GM21737 (cell line): Measurements from ENCODE around the gene CEBPE.
"Not testable (repeated sequence)": the region's sequence is repeated elsewhere in the genome, so short reads cannot be mapped to it uniquely, and the experiment has no call there.

Experiments used
- ATAC-seq: cut with Tn5 transposase; IDR thresholded peaks from one replicate; pipeline ENCODE4 v1.9.1; 2021; ENCODE audit warnings: mild to moderate bottlenecking, moderate library complexity; ENCODE audit not compliant: unreplicated experiment

CEBPE gene

DNA sequence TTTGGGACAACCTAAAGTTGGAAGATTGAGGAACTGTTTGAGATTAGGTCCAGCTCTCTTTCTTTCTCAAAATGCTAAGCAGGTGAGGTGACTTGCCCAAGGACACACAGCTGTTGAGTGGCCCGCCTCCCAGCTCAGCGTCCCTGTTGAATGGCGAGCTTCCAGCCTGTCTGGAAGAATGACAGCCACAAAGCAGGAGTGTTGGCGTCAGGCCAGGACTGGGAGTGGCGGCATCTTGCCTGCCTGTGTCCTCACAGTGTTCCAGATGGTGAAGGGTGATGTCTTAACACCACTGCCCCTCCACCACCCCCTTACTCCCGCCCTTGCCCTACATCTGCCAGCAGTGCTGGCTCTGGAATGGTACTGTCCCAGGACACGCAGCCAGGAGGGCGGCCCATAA is 4.4 kb upstream of the CEBPE start:
- ATAC-seq: no peak

DNA sequence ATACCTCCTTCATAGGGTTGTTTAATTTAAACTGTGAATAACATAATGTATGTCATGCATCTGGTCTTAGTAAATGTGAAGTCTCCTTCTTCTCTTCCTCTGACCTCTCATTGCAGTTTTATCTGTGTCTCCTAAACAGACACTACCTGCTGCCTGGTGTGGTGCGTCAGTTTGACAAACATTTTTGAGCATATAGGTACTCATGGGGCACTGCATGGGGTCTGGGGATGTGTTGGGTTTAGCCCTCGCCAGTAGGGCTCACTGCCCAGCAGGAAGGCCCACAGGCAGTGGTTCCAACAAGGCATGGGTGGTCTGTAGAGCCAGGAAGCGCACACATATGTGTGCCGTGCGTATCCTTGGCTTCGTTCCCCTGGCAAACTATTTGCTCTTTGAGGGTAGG is 3.0 kb upstream of the CEBPE start:
- ATAC-seq: no peak

DNA sequence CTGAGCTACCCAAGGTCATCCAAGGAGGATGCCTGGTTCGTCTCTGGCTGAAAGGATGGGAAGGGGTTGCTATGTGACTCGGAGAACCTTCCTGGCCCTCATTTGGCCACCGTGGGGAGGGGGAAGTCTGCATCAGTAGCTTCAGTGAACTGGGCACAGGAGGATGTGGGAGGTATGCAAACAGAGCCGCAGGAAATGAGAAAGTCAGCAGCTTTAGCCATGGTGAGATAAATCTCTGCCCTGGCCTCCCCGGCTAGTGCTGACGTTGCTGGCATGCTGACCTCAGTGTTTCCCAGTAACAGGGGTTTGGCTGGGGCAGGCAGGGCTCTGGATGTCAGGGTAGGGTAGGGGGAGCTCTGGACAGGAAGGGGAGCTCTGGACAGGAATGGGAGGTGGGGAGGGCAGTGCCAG is 2.3 kb upstream of the CEBPE start:
- ATAC-seq: peak; percentile 51

DNA sequence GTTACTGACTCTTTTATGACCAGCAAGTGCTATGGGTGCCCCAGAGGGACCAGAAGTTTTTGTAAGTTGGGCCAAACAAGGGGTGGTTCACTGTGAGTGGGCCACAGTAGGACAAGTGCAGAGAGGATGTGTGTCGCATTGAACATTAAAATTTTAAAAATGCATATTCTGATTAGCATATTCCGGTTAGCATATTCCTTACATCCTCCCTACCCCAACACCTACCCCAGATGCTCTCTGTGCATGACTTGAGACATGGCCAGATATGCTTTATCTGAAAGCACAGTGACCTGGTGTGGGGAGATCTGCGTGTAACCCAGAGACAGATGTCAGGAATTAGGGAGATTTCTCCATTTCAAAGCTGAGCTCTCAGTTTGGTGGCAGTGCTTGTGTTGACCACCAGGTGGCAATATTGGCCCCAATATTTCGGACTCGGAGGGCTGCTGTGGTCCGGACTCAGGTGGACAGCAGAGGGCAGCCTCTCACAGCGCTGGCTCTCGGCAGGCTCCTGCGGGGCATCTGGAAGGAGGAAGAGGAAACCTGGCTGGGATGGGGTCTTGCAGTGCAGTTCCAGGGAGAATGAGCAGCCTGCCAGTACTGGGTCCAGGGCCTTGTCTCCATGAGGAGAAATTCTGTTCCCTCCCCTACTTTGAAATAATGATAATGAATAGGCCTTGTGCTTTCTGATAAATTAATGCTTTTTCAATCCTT is 1.6 kb upstream of the CEBPE start:
- peak; percentile 70 for ATAC-seq

DNA sequence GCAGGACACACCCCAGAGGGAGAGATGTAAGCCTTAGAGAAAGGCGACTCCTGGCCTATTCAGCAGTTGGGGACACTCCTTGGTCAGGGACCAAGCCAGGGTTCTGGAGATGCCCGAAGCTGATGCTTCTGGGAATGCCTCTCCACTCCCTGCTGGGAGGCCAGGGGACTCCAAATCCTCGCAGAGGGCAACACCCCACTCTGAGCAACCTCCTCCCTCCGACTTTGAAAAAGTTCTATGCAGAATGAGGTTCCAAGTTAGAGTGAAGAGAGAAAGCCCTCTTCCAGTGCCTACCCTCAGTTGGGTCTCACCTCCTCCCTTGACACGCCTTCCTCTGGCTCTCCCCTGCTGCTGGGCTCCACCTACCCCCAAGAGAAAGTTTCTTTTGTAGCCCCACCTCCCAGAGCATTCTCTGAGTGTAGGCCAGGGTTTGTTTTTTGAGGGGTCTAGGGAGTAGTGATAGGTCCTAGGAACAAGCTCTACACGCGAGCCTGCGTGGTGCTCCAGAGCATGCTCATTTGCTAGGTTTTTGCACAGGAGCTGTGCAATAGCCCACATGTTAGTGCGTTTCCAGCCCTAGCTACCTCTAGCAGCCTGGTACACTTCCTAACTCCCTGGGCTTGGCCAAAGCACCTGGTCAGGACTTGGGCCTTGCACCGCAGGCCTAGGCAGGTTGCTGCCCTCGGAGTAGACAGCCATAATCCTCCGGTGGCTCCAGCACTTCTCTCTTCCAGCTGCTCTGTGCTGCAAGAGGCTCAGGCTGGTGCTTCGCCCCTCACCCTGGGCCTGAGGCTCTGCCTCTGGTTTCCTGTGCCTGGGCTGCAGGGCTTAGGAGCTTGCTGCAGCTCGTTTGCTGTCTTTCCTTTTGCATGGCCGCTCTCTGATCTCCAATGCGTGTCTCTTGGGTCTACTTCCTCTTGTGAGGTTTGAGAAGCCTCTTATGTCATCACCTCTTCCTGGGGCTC is 590 bp upstream of the CEBPE start:
- no peak for ATAC-seq

DNA sequence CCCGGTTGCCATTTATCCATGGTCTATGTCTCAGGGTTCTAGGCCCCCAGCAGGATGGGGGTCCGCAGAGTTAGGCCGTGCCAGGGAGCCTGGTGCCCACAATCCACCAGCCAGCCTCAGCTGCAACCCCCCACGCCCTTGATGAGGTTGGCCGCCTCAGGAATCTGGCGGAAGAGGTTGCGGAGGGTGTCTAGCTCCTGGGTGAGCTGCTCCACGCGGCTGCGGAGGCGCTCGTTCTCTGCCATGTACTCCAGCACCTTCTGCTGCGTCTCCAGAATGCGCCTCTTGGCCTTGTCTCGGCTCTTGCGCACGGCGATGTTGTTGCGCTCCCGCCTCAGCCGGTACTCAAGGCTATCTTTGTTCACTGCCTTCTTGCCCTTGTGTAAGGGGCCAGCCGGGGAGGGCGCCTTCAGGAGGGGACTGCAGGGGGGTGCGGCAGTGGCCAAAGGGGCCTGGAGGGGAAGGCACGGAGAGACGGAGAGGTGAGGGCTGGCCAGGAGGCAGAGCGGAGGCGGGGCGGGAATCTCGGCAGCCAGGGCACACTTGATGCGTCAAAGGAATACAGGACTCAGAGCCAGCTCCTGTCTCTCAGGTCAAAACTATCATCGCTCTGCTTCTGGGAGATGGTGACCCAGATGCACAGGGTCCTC is 1.6 kb downstream of the CEBPE start:
- no peak for ATAC-seq

DNA sequence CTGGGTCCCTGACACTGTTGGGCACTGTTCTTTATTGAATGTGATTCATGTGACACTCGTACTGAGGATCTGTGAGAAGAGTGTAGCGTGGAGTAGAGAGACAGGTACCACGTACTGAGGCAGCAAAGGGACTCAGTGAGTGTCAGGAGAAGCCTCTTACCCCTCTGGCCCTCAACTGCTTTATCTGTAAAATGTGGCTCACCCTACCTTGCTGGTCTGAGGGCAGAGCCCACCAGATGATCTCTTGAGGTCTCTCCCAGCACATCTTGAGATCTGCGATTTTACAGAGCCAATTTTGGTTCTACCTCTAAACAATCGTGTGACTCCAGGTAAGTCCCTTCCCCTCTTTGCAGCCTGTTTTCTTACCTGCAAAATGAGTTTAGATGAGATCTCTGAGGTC is 3.1 kb downstream of the CEBPE start:
- ATAC-seq: no peak

DNA sequence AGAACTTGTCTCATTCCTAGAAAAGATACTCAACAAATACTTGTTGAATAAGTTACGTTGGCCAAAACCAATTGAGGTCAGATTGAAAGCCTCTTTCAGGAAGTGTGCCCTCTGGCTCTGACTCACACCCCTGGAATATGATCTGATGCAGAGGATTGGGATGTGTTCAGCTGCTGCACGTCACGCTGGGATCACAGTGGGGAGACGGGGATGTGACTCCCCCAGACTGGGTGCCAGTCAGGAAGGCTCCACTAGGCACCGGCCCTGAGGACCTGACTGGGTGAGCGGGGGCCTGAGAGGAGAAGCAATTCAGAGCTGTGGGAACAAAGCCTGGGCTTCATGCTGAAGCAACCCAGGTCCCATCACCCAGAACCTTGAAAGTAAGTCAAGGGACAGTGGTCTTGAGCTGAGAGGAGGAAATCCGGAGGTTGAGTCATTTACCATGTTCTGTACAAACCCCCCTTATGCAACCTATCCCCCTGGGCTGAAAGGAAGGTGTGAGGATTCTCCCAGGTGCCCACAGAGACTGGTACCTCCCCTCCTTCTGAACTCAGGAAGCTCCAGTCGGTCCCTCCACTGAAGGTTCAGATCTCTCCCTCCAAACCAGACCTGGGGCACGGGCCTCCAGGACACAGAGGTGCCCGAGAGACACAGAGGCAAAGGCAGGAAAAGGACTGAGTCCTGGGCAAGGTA is 3.9 kb downstream of the CEBPE start:
- ATAC-seq: no peak

DNA sequence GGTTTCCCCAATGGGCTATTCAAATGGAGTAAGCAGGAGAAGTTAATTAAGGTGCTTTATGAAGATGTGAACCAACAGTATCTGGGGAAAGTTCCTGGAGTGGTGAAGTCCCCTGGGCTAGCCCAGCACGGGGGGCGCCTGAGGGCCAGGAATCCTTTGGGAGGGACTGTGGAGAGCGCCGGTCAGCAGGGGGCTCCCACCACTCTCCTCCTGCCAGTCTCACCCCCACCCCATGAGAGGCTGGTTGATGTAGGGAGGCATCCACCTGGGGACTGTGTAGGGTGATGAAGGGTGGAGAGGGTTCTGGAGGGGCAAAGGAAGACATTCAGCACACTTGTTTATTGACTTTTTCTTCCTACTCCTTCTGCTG is 4.4 kb downstream of the CEBPE start:
- no peak for ATAC-seq

DNA sequence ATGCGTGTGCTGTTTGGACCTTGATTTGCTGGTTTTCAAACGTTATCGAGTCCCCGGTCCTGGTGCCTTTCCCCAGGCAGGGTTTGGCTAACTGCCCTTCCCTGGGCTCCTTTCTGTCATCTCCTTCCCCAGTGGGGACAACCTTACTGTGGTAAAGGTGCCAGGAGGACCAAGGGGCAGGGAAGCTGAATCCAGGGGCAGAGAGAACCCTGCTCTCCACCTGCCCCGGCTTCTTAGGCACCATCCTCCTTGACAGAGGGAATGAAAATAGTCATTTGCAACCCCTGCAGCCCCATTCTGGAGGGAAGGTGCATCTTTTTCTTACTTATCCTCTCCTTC is 5.0 kb downstream of the CEBPE start:
- ATAC-seq: no peak

DNA sequence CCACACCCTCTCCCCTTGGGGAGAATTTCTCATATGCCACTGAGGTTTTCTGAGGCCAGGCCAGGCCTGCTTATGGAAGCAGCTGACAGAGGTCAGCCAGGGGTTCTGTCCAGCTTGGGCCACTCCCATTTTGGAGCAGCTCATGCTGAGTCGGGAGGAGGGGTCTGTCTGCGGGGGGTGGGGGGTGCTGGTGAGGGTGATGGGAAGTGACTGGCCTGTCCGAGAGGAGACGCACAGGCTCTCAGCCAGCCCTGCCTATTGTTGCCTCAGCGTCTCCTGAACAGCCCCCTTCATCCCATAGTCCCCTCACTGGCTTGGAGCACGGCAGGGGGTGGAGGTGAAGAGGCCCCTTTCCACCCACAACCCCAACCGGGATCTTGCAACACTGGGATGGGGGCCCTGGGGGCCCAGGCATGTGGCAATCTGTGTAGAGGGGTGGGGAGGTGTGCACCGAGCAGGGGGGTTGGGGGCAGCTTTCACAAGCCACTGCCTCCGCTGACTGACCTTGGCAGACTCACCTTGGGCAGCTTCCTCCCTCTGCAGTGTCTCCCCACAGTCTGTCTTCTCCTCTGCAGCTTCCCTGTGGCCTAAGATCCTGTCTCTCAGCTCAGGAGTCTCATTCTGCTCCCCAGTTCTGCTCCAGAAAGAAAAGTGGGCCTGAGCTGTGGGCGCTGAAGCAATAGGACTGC is 5.5 kb downstream of the CEBPE start:
- no peak for ATAC-seq

DNA sequence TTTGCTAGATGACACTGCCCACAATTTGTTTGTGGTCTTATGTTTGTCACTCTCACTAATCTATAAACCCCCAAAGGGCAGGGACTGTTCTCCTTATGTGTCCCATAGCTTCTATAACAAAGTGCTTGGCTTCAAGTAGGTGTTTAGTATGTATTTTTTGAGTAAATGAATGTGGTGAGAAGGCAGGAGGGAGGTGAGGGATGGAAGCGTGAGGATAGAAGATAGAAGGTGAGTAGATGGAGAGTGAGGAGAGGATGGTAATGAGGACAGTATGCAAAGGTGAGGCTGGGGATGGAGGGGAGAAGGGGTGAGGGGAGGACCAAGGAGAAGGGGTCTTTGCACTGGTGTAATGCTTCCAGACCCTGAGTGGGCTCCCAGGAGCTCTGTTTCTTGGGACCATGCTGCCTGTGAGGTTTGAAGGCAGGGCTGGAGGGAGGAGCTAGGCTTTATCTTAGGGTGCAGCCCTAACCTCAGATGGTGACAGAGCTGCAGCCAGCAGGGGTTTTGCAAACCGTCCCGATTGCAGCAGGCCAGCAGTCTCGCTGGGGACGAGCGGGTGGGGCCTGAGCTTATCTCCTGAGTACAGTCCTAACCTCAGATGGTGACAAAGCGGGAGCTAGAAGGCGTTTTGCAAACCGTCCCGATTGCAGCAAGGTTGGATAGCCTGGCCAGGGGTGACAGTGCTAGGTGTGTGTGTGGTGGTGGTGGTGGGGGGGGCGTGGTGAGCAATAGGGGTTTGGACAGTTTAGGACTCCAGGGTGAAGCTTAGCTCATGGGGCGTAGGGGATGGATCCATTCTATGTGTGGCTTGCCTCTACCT is 6.5 kb downstream of the CEBPE start:
- no peak for ATAC-seq

DNA sequence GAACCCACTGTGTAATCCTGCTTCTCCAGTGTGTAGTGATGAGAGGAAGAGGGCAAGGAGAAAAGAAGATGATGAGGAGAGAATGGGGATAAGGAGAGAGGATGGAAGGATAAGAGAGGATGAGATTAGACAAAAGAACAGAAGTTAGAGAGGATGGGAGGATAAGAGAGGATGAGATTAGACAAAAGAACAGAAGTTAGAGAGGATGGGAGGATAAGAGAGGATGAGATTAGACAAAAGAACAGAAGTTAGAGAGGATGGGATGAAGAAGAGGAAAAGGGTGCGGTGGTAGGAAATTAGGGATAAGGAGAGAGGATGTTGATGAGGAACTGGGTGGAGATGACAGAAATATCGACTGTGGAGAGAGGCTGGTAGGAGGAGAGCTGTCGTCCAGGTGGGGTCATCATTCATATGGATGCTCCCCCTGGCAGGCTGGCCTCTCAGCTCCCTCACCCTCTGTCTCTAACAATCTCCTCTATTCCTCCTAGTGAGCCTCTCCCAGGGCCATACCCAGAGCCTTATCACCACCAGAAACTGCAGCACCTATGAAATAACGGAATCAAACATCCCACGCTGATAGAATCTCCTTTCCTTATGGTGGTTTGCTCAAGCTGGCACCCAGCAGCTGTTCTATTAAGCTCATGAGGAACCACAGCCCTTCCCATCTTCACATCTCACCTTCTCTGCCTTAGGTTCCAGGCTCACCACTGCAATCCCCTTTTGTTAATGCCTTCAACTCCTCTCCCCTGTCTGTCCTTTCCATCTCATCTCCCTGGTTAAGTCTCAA is 8.3 kb downstream of the CEBPE start:
- no peak for ATAC-seq

DNA sequence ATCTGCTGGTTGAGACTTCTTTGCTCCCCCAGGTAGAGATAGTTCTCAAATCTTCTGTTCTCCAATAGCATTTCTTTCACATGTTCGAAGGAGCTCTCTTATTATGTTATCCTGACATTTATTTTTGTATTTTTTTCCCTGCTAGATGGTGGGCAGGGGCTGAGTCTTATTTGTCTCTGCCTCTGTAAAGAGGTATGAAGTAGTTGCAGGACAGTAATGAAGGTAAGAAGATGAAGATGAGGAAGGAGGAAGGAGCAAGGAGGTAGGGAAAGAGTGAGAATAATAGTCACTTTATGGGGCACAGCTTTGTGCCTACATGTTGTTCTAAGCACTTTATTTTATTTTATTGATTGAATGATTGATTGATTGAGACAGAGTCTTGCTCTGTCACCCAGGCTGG is 9.3 kb downstream of the CEBPE start:
- ATAC-seq: no peak

DNA sequence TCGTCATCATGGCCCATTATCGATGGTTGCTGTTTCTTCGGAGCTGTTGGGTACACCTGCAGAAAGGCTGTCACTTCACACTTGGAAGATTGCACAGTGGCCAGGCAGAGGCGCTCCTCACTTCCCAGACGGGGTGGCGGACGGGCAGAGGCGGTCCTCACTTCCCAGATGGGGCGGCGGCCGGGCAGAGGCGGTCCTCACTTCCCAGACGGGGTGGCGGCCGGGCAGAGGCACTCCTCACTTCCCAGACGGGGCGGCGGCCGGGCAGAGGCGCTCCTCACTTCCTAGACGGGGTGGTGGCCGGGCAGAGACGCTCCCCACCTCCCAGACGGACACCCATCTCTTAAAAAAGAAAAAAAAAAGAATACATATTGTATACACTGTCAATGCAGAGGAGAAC is 10.9 kb downstream of the CEBPE start:
- ATAC-seq: not testable (repeated sequence)

DNA sequence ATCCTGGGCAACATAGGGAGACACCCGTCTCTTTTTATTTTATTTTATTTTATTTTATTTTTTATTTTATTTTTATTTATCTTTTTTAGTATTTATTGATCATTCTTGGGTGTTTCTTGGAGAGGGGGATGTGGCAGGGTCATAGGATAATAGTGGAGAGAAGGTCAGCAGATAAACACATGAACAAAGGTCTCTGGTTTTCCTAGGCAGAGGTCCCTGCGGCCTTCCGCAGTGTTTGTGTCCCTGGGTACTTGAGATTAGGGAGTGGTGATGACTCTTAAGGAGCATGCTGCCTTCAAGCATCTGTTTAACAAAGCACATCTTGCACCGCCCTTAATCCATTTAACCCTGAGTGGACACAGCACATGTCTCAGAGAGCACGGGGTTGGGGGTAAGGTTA is 11.4 kb downstream of the CEBPE start:
- not testable (repeated sequence) for ATAC-seq

DNA sequence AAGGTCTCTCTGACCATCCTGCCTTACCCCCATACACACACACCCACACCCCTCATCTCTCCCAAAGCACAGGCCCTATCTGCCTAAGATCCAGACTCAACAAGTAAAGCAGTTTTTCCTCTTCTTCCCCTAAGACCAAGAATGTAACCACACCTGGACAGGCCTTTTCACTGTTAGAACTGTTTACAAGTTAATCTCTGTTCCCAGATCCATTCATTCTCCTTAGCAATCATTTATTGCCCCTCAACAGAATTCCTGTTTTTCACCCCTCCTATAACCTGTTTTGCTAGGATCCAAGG is 12.4 kb downstream of the CEBPE start:
- no peak for ATAC-seq

DNA sequence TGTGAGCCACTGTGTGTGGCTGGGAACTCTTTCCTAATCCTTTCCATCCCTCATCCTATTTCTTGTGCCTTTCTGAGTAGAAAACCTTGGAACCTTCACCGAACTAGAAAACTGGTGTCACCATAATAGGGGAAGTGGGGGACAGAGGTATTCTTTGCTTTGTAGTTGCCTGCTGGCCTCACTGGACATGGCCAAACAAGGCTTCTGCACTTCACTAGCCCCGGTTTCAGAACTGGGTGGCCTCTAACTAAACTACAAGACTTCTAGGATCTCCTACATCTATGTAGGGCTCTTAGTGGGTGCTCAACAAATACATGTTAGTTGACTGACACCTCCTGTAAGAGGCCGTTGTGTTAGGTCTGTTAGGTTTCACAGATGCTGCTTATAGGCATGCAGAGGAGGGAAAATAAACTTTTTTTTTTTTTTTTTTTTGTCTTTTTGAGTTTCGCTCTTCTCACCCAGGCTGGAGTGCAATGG is 13.7 kb downstream of the CEBPE start:
- ATAC-seq: no peak
